ENCODE data around the gene PLIN4. TPM values are rescaled to one million over a fixed set of nuclear protein-coding genes. Genes with fewer than 3 reads are reported as not detected.

Gene PLIN4
- total and polyA plus RNA-seq, 2 donors (not counting 1 experiment from before 2014, with no cell fraction given) = 0.07 to 5.3 TPM

- Histone ChIP-seq H3K27me3 (ENCODE audit: control insufficient read depth, insufficient read depth, low read length) (no peaks in the 10 kb centered on the region), H3K4me2 (ENCODE audit: extremely low read depth, insufficient read depth, low read length) (no peak overlapping the region), H3K36me3 (ENCODE audit: control insufficient read depth, insufficient read depth, low read length) (peaks cover 15% of the 10 kb centered on the region), H3K4me3 (replicated peaks in 1 of 4; ENCODE audit: control extremely low read depth in 1 of 4, insufficient read depth in 1 of 4, low read depth in 3 of 4, low read length in 4 of 4) (no peak overlapping the region), H3K27ac (ENCODE audit: insufficient read depth, low read length) (no peak overlapping the region), H3K9ac (ENCODE audit: insufficient read depth, low read length) (no peak overlapping the region), H3K79me2 (ENCODE audit: control insufficient read depth, insufficient read depth, low read length) (no peaks in the 10 kb centered on the region), H3K4me1 (ENCODE audit: control insufficient read depth, extremely low read depth, insufficient read depth, low read length) (peaks cover 5% of the 10 kb centered on the region), H4K20me1 (ENCODE audit: control insufficient read depth, extremely low read depth, insufficient read depth, low read length) (no peaks in the 10 kb centered on the region), H2AFZ (ENCODE audit: low read length) (no peak overlapping the region), H3K9me3 (ENCODE audit: control insufficient read depth, insufficient read depth, low read depth, low read length) (no peaks in the 10 kb centered on the region)
- TF ChIP-seq CTCF (conservative IDR thresholded peaks at IDR 0.05 in 1 of 2, IDR thresholded peaks at IDR 0.05 in 1 of 2; ENCODE audit: low read depth in 1 of 2, low read length in 2 of 2) = no peak
- no peak for TF ChIP-seq EZH2 (IDR thresholded peaks at IDR 0.05; ENCODE audit: low read length, missing control alignments)
- DNase-seq (ENCODE audit: low read depth in 2 of 2) = no peak
These were observed 15.0 kb downstream of the PLIN4 start for GRCh38 chr19:4503132-4503824.

- DNase-seq (ENCODE audit: low read depth in 2 of 2) = no peak
- H4K20me1 ChIP-seq (ENCODE audit: control insufficient read depth, extremely low read depth, insufficient read depth, low read length) = no peaks in the 10 kb centered on the region
- H3K27ac ChIP-seq (ENCODE audit: insufficient read depth, low read length) = no peak overlapping the region
- no peaks in the 10 kb centered on the region for H3K9me3 ChIP-seq (ENCODE audit: control insufficient read depth, insufficient read depth, low read depth, low read length)
- TF ChIP-seq EZH2 (IDR thresholded peaks at IDR 0.05; ENCODE audit: low read length, missing control alignments) = no peak
- no peak for TF ChIP-seq CTCF (conservative IDR thresholded peaks at IDR 0.05 in 1 of 2, IDR thresholded peaks at IDR 0.05 in 1 of 2; ENCODE audit: low read depth in 1 of 2, low read length in 2 of 2)
- H3K4me2 ChIP-seq (ENCODE audit: extremely low read depth, insufficient read depth, low read length) = no peak overlapping the region
- no peak overlapping the region for H2AFZ ChIP-seq (ENCODE audit: low read length)
- H3K4me1 ChIP-seq (ENCODE audit: control insufficient read depth, extremely low read depth, insufficient read depth, low read length) = peaks cover 5% of the 10 kb centered on the region
- peaks cover 20% of the 10 kb centered on the region for H3K36me3 ChIP-seq (ENCODE audit: control insufficient read depth, insufficient read depth, low read length)
- H3K79me2 ChIP-seq (ENCODE audit: control insufficient read depth, insufficient read depth, low read length) = no peaks in the 10 kb centered on the region
- H3K27me3 ChIP-seq (ENCODE audit: control insufficient read depth, insufficient read depth, low read length) = no peaks in the 10 kb centered on the region
- H3K4me3 ChIP-seq (replicated peaks in 1 of 4; ENCODE audit: control extremely low read depth in 1 of 4, insufficient read depth in 1 of 4, low read depth in 3 of 4, low read length in 4 of 4) = no peak overlapping the region
- H3K9ac ChIP-seq (ENCODE audit: insufficient read depth, low read length) = no peak overlapping the region
These were observed 15.8 kb downstream of the PLIN4 start for GRCh38 chr19:4502282-4503131.

GRCh38 chr19:4501691-4502090, 16.6 kb downstream of the PLIN4 start:
- Histone ChIP-seq H3K9me3 (ENCODE audit: control insufficient read depth, insufficient read depth, low read depth, low read length) (no peaks in the 10 kb centered on the region), H3K79me2 (ENCODE audit: control insufficient read depth, insufficient read depth, low read length) (no peaks in the 10 kb centered on the region), H3K27me3 (ENCODE audit: control insufficient read depth, insufficient read depth, low read length) (no peaks in the 10 kb centered on the region), H3K9ac (ENCODE audit: insufficient read depth, low read length) (no peak overlapping the region), H2AFZ (ENCODE audit: low read length) (no peak overlapping the region), H3K4me3 (replicated peaks in 1 of 4; ENCODE audit: control extremely low read depth in 1 of 4, insufficient read depth in 1 of 4, low read depth in 3 of 4, low read length in 4 of 4) (no peak overlapping the region), H3K36me3 (ENCODE audit: control insufficient read depth, insufficient read depth, low read length) (peaks cover 21% of the 10 kb centered on the region), H4K20me1 (ENCODE audit: control insufficient read depth, extremely low read depth, insufficient read depth, low read length) (no peaks in the 10 kb centered on the region), H3K4me2 (ENCODE audit: extremely low read depth, insufficient read depth, low read length) (no peak overlapping the region), H3K4me1 (ENCODE audit: control insufficient read depth, extremely low read depth, insufficient read depth, low read length) (peaks cover 2% of the 10 kb centered on the region), H3K27ac (ENCODE audit: insufficient read depth, low read length) (no peak overlapping the region)
- TF ChIP-seq CTCF (conservative IDR thresholded peaks at IDR 0.05 in 1 of 2, IDR thresholded peaks at IDR 0.05 in 1 of 2; ENCODE audit: low read depth in 1 of 2, low read length in 2 of 2) (no peak), EZH2 (IDR thresholded peaks at IDR 0.05; ENCODE audit: low read length, missing control alignments) (no peak)
- no peak for DNase-seq (ENCODE audit: low read depth in 2 of 2)
